MM.1S (cell line): ENCODE results near the gene SH3RF1.

ENCODE experiments used
- CTCF ChIP-seq: fragments of 300-600 bp; sonication (generic); IDR thresholded peaks from 2 replicates; pipeline ENCODE4 v1.5.1; 2016; ENCODE audit warnings: antibody characterized with exemption, low read length, mixed read lengths
- EZH2 ChIP-seq: fragments of 300-600 bp; sonication (generic); optimal IDR thresholded peaks from 2 replicates; pipeline ENCODE3; 2017; ENCODE audit warnings: low read depth, mild to moderate bottlenecking, antibody characterized with exemption, low read length, mixed read lengths

GRCh38 chr4:169205075-169205743 is 65.5 kb downstream of the SH3RF1 start:
- TF ChIP-seq CTCF (no peak), EZH2 (no peak)
